Suprapubic skin (tissue), 3 donors: ENCODE data around the gene PRSS58.

Experiments used
- POLR2AphosphoS5 ChIP-seq, 3 donors: sonication (generic); formaldehyde crosslinking; IDR thresholded peaks; one replicate each; pipeline ENCODE4 v1.6.1; 2017; ENCODE audit warnings: antibody characterized with exemption in 3 of 3
- TF ChIP-seq, protein P1 (sequence below), 2 donors: fragments of 200-600 bp in 1 of 2; fragments of 450-650 bp in 1 of 2; sonication (generic) in 1 of 2; IDR thresholded peaks; one replicate each; pipeline ENCODE4 v1.5.1; 2016 to 2019; ENCODE audit warnings: antibody characterized with exemption in 2 of 2, mild to moderate bottlenecking in 1 of 2, moderate library complexity in 1 of 2

DNA sequence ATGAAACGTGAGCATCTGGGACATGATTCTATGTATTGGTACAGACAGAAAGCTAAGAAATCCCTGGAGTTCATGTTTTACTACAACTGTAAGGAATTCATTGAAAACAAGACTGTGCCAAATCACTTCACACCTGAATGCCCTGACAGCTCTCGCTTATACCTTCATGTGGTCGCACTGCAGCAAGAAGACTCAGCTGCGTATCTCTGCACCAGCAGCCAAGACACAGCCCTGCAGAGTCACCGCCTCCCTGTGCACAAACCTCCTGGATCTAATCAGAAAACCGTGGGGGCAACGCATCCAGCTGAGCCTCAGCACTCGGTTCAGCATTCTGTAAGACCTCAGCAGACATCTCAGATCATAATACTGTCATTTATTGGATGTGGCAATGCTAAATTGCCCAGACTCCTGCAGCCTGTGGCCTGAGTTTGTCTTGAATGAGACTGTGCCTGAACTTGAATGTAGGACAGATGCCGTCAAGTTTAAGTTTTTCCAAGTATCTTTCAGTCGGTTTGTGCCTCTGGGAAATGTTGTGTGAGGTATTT lies 41.5 kb upstream of the PRSS58 start:
- TF ChIP-seq, protein P1, sequence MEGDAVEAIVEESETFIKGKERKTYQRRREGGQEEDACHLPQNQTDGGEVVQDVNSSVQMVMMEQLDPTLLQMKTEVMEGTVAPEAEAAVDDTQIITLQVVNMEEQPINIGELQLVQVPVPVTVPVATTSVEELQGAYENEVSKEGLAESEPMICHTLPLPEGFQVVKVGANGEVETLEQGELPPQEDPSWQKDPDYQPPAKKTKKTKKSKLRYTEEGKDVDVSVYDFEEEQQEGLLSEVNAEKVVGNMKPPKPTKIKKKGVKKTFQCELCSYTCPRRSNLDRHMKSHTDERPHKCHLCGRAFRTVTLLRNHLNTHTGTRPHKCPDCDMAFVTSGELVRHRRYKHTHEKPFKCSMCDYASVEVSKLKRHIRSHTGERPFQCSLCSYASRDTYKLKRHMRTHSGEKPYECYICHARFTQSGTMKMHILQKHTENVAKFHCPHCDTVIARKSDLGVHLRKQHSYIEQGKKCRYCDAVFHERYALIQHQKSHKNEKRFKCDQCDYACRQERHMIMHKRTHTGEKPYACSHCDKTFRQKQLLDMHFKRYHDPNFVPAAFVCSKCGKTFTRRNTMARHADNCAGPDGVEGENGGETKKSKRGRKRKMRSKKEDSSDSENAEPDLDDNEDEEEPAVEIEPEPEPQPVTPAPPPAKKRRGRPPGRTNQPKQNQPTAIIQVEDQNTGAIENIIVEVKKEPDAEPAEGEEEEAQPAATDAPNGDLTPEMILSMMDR (IDR thresholded peaks at IDR 0.05) = no peak
- no peak for TF ChIP-seq POLR2AphosphoS5 (IDR thresholded peaks at IDR 0.05)
